Measurements from ENCODE around the gene CDK5RAP3. TPM values are rescaled to one million over a fixed set of nuclear protein-coding genes. Genes with fewer than 3 reads are reported as not detected.
A peak's percentile ranks its signal among the peaks of the same experiment; 100 is the strongest.

The CDK5RAP3 gene
- total RNA-seq, 1 donor: 52.3 TPM

- H3K4me3 ChIP-seq (ENCODE audit: low read length): no peak within 1 kb of the TSS
These were observed 13.1 kb upstream of the CDK5RAP3 start, which contains the start of gene PRR15L for GRCh38 chr17:47957591-47958490. PRR15L (minus strand) TSS chr17:47957883; CDS start chr17:47953234, 4,649 bp downstream.

GRCh38 chr17:47959825-47960655 is 10.9 kb upstream of the CDK5RAP3 start:
- no peaks in the 10 kb centered on the region for H3K27me3 ChIP-seq (ENCODE audit: insufficient read depth, low read length)
- no peak overlapping the region for H3K4me3 ChIP-seq (ENCODE audit: low read length)
- H3K4me1 ChIP-seq (ENCODE audit: insufficient read depth, low read length): no peaks in the 10 kb centered on the region
- no peaks in the 10 kb centered on the region for H3K9me3 ChIP-seq (ENCODE audit: low read depth, low read length)

More at GRCh38 chr17:47957591-47958490, 13.1 kb upstream of the CDK5RAP3 start, which contains the start of gene PRR15L:
- H3K27me3 ChIP-seq (ENCODE audit: insufficient read depth, low read length): no peaks in the 10 kb centered on the region
- H3K4me1 ChIP-seq (ENCODE audit: insufficient read depth, low read length): no peaks in the 10 kb centered on the region
- H3K9me3 ChIP-seq (ENCODE audit: low read depth, low read length): no peaks in the 10 kb centered on the region

- H3K4me1 ChIP-seq (ENCODE audit: insufficient read depth, low read length): no peaks in the 10 kb centered on the region
- H3K9me3 ChIP-seq (ENCODE audit: low read depth, low read length): no peaks in the 10 kb centered on the region
- H3K4me3 ChIP-seq (ENCODE audit: low read length): no peak overlapping the region
- no peaks in the 10 kb centered on the region for H3K27me3 ChIP-seq (ENCODE audit: insufficient read depth, low read length)
These were observed 9.5 kb upstream of the CDK5RAP3 start for GRCh38 chr17:47961406-47961805.

GRCh38 chr17:47962901-47963300 is 8.0 kb upstream of the CDK5RAP3 start:
- no peak overlapping the region for H3K4me3 ChIP-seq (ENCODE audit: low read length)

GRCh38 chr17:47964856-47965255 is 6.1 kb upstream of the CDK5RAP3 start:
- Histone ChIP-seq H3K4me3 (ENCODE audit: low read length) (no peak overlapping the region), H3K4me1 (ENCODE audit: insufficient read depth, low read length) (peaks cover 1% of the 10 kb centered on the region), H3K9me3 (ENCODE audit: low read depth, low read length) (no peaks in the 10 kb centered on the region), H3K27me3 (ENCODE audit: insufficient read depth, low read length) (no peaks in the 10 kb centered on the region)

More at GRCh38 chr17:47962901-47963300, 8.0 kb upstream of the CDK5RAP3 start:
- Histone ChIP-seq H3K4me1 (ENCODE audit: insufficient read depth, low read length) (no peaks in the 10 kb centered on the region), H3K9me3 (ENCODE audit: low read depth, low read length) (no peaks in the 10 kb centered on the region), H3K27me3 (ENCODE audit: insufficient read depth, low read length) (no peaks in the 10 kb centered on the region)

GRCh38 chr17:47966079-47966519 is 4.8 kb upstream of the CDK5RAP3 start:
- no peaks in the 10 kb centered on the region for H3K9me3 ChIP-seq (ENCODE audit: low read depth, low read length)
- H3K27me3 ChIP-seq (ENCODE audit: insufficient read depth, low read length): no peaks in the 10 kb centered on the region

GRCh38 chr17:47967607-47968252 is 3.2 kb upstream of the CDK5RAP3 start:
- Histone ChIP-seq H3K27me3 (ENCODE audit: insufficient read depth, low read length) (no peaks in the 10 kb centered on the region), H3K4me1 (ENCODE audit: insufficient read depth, low read length) (peaks cover 26% of the 10 kb centered on the region), H3K4me3 (ENCODE audit: low read length) (no peak overlapping the region), H3K9me3 (ENCODE audit: low read depth, low read length) (no peaks in the 10 kb centered on the region)

More at GRCh38 chr17:47966079-47966519, 4.8 kb upstream of the CDK5RAP3 start:
- Histone ChIP-seq H3K4me1 (ENCODE audit: insufficient read depth, low read length) (peaks cover 9% of the 10 kb centered on the region), H3K4me3 (ENCODE audit: low read length) (no peak overlapping the region)

- no peak overlapping the region for H3K4me3 ChIP-seq (ENCODE audit: low read length)
- no peaks in the 10 kb centered on the region for H3K9me3 ChIP-seq (ENCODE audit: low read depth, low read length)
- peaks cover 30% of the 10 kb centered on the region for H3K4me1 ChIP-seq (ENCODE audit: insufficient read depth, low read length)
- H3K27me3 ChIP-seq (ENCODE audit: insufficient read depth, low read length): no peaks in the 10 kb centered on the region
These were observed 2.1 kb upstream of the CDK5RAP3 start for GRCh38 chr17:47968836-47969235.

GRCh38 chr17:47969930-47970724 is 786 bp upstream of the CDK5RAP3 start:
- H3K4me1 ChIP-seq (ENCODE audit: insufficient read depth, low read length): peaks cover 30% of the 10 kb centered on the region
- H3K4me3 ChIP-seq (ENCODE audit: low read length): peak overlapping the region; percentile 94
- H3K27me3 ChIP-seq (ENCODE audit: insufficient read depth, low read length): no peaks in the 10 kb centered on the region
- no peaks in the 10 kb centered on the region for H3K9me3 ChIP-seq (ENCODE audit: low read depth, low read length)

- Histone ChIP-seq H3K4me1 (ENCODE audit: insufficient read depth, low read length) (peaks cover 30% of the 10 kb centered on the region), H3K27me3 (ENCODE audit: insufficient read depth, low read length) (no peaks in the 10 kb centered on the region), H3K9me3 (ENCODE audit: low read depth, low read length) (no peaks in the 10 kb centered on the region), H3K4me3 (ENCODE audit: low read length) (no peak overlapping the region)
These were observed 2.6 kb downstream of the CDK5RAP3 start for GRCh38 chr17:47973541-47973940.

- no peaks in the 10 kb centered on the region for H3K9me3 ChIP-seq (ENCODE audit: low read depth, low read length)
- no peaks in the 10 kb centered on the region for H3K27me3 ChIP-seq (ENCODE audit: insufficient read depth, low read length)
- peaks cover 24% of the 10 kb centered on the region for H3K4me1 ChIP-seq (ENCODE audit: insufficient read depth, low read length)
- no peak overlapping the region for H3K4me3 ChIP-seq (ENCODE audit: low read length)
These were observed 4.4 kb downstream of the CDK5RAP3 start for GRCh38 chr17:47975189-47975822.

- no peak overlapping the region for H3K4me3 ChIP-seq (ENCODE audit: low read length)
- H3K9me3 ChIP-seq (ENCODE audit: low read depth, low read length): no peaks in the 10 kb centered on the region
- H3K27me3 ChIP-seq (ENCODE audit: insufficient read depth, low read length): no peaks in the 10 kb centered on the region
- H3K4me1 ChIP-seq (ENCODE audit: insufficient read depth, low read length): peaks cover 24% of the 10 kb centered on the region
These were observed 4.9 kb downstream of the CDK5RAP3 start for GRCh38 chr17:47975823-47976205.

- Histone ChIP-seq H3K9me3 (ENCODE audit: low read depth, low read length) (no peaks in the 10 kb centered on the region), H3K27me3 (ENCODE audit: insufficient read depth, low read length) (no peaks in the 10 kb centered on the region), H3K4me1 (ENCODE audit: insufficient read depth, low read length) (peaks cover 28% of the 10 kb centered on the region), H3K4me3 (ENCODE audit: low read length) (no peak overlapping the region)
These were observed 7.4 kb downstream of the CDK5RAP3 start for GRCh38 chr17:47978324-47978723.

GRCh38 chr17:47980541-47980940 is 9.6 kb downstream of the CDK5RAP3 start:
- Histone ChIP-seq H3K27me3 (ENCODE audit: insufficient read depth, low read length) (no peaks in the 10 kb centered on the region), H3K4me3 (ENCODE audit: low read length) (no peak overlapping the region), H3K4me1 (ENCODE audit: insufficient read depth, low read length) (peaks cover 32% of the 10 kb centered on the region), H3K9me3 (ENCODE audit: low read depth, low read length) (no peaks in the 10 kb centered on the region)
